Measurements from ENCODE around the gene MRPL42. TPM values are rescaled to one million over a fixed set of nuclear protein-coding genes. Genes with fewer than 3 reads are reported as not detected.

The MRPL42 gene
- total and polyA plus RNA-seq, 4 experiments from 2014 or later = 40.1 to 92.8 (median 59.4) TPM

GRCh38 chr12:93443576-93443975, 23.7 kb upstream of the MRPL42 start:
- H3K27ac Mint-ChIP-seq = peak overlapping the region in 5 of 7 donors; percentile 2 to 99 (median 42)
- H3K27ac ChIP-seq (ENCODE audit: low read depth, low read length) = no peak overlapping the region
- H3K4me3 ChIP-seq (ENCODE audit: low read length in 2 of 2) = no peak overlapping the region
- no peaks in the 10 kb centered on the region for H3K9me3 ChIP-seq (ENCODE audit: control insufficient read depth in 1 of 2, low read length in 2 of 2)
- DNase-seq = no peak
- H3K4me3 Mint-ChIP-seq = peak overlapping the region in 3 of 8 donors; percentile 14 to 97 (median 25)
- CTCF ChIA-PET (ENCODE audit: partially characterized antibody) = interaction anchor here (1.4 kb wide), 1 partner anchor 23 kb away, joined by 4 read pairs; the partner anchor contains the start of gene MRPL42
- intact Hi-C loops (cut with micrococcal nuclease) = loop anchor here (2.0 to 5.0 kb wide), 4 partner anchors 127 to 1774 kb away; partner anchors contain the start of genes CEP83, FGD6 and VEZT
- H3K36me3 Mint-ChIP-seq = peaks cover 0 to 8% of the 10 kb centered on the region in 2 donors
- H3K9me3 Mint-ChIP-seq = peaks cover 0 to 3% (median 0%) of the 10 kb centered on the region in 8 donors
- peaks cover 33 to 46% (median 41%) of the 10 kb centered on the region in 4 donors for H3K4me1 Mint-ChIP-seq
- no peaks in the 10 kb centered on the region for H3K36me3 ChIP-seq (ENCODE audit: insufficient read depth, low read length)
- peaks cover 0 to 1% of the 10 kb centered on the region in 2 donors for H3K27me3 Mint-ChIP-seq
- no peaks in the 10 kb centered on the region for H3K27me3 ChIP-seq (ENCODE audit: insufficient read depth, low read length)
- H3K4me1 ChIP-seq (ENCODE audit: insufficient read depth, low read length) = peaks cover 47% of the 10 kb centered on the region
- POLR2A ChIA-PET (ENCODE audit: partially characterized antibody) = no interaction called here

- H3K27ac ChIP-seq (ENCODE audit: low read depth, low read length) = peak overlapping the region; percentile 23
- intact Hi-C loops (cut with micrococcal nuclease) = loop anchor here (1.0 kb wide), 1 partner anchor 20 kb away; the partner anchor contains the start of gene MRPL42
Observed at GRCh38 chr12:93447555-93448290, 19.6 kb upstream of the MRPL42 start.

GRCh38 chr12:93448796-93449195, 18.5 kb upstream of the MRPL42 start:
- H3K27me3 ChIP-seq (ENCODE audit: insufficient read depth, low read length) = no peaks in the 10 kb centered on the region
- Mint-ChIP-seq H3K36me3 (no peaks in the 10 kb centered on the region), H3K4me3 (peak overlapping the region in 4 of 8 donors; percentile 11 to 75 (median 46)), H3K27ac (peak overlapping the region in 5 of 7 donors; percentile 78 to 90 (median 83)), H3K4me1 (peaks cover 19 to 22% (median 20%) of the 10 kb centered on the region in 4 donors), H3K27me3 (peaks cover 1% of the 10 kb centered on the region in 2 donors), H3K9me3 (no peaks in the 10 kb centered on the region)
- H3K4me3 ChIP-seq (ENCODE audit: low read length in 2 of 2) = no peak overlapping the region
- peaks cover 26% of the 10 kb centered on the region for H3K4me1 ChIP-seq (ENCODE audit: insufficient read depth, low read length)
- no peaks in the 10 kb centered on the region for H3K9me3 ChIP-seq (ENCODE audit: control insufficient read depth in 1 of 2, low read length in 2 of 2)
- POLR2A ChIA-PET (ENCODE audit: partially characterized antibody) = interaction anchor here (0.6 kb wide), 1 partner anchor 626 kb away, joined by 3 read pairs; no protein-coding TSS in a partner anchor
- no peaks in the 10 kb centered on the region for H3K36me3 ChIP-seq (ENCODE audit: insufficient read depth, low read length)
- intact Hi-C loops (cut with micrococcal nuclease) = loop anchor here (1.0 kb wide), 1 partner anchor 19 kb away; the partner anchor contains the start of gene MRPL42
- H3K27ac ChIP-seq (ENCODE audit: low read depth, low read length) = no peak overlapping the region
- CTCF ChIA-PET (ENCODE audit: partially characterized antibody) = interaction anchor here (1.4 kb wide), 1 partner anchor 54 kb away, joined by 3 read pairs; no protein-coding TSS in a partner anchor
- no peak for DNase-seq

More at GRCh38 chr12:93447555-93448290, 19.6 kb upstream of the MRPL42 start:
- Histone ChIP-seq H3K9me3 (ENCODE audit: control insufficient read depth in 1 of 2, low read length in 2 of 2) (no peaks in the 10 kb centered on the region), H3K4me1 (ENCODE audit: insufficient read depth, low read length) (peaks cover 28% of the 10 kb centered on the region), H3K27me3 (ENCODE audit: insufficient read depth, low read length) (no peaks in the 10 kb centered on the region), H3K4me3 (ENCODE audit: low read length in 2 of 2) (no peak overlapping the region), H3K36me3 (ENCODE audit: insufficient read depth, low read length) (no peaks in the 10 kb centered on the region)
- Mint-ChIP-seq H3K4me1 (peaks cover 21 to 25% (median 22%) of the 10 kb centered on the region in 4 donors), H3K27ac (peak overlapping the region; percentile 40 to 96 (median 91)), H3K27me3 (peaks cover 1% of the 10 kb centered on the region in 2 donors), H3K36me3 (no peaks in the 10 kb centered on the region), H3K4me3 (peak overlapping the region; percentile 22 to 73 (median 60)), H3K9me3 (no peaks in the 10 kb centered on the region)
- POLR2A ChIA-PET (ENCODE audit: partially characterized antibody) = no interaction called here
- peak in 4 of 5 donors; percentile 26 to 55 (median 40) for DNase-seq
- CTCF ChIA-PET (ENCODE audit: partially characterized antibody) = interaction anchor here (0.7 kb wide), 2 partner anchors 13 to 463 kb away, joined by 3 to 4 read pairs; no protein-coding TSS in a partner anchor

GRCh38 chr12:93449277-93449676, 18.0 kb upstream of the MRPL42 start:
- Mint-ChIP-seq H3K4me1 (peaks cover 19 to 22% (median 20%) of the 10 kb centered on the region in 4 donors), H3K27me3 (peaks cover 1% of the 10 kb centered on the region in 2 donors), H3K36me3 (no peaks in the 10 kb centered on the region), H3K9me3 (no peaks in the 10 kb centered on the region), H3K27ac (peak overlapping the region in 4 of 7 donors; percentile 78 to 90 (median 81)), H3K4me3 (peak overlapping the region in 3 of 8 donors; percentile 25 to 75 (median 68))
- ChIA-PET CTCF (ENCODE audit: partially characterized antibody) (interaction anchor here (1.0 to 1.4 kb wide), 3 partner anchors 28 to 53 kb away, joined by 3 to 8 read pairs (median 4); no protein-coding TSS in a partner anchor), POLR2A (ENCODE audit: partially characterized antibody) (no interaction called here)
- Histone ChIP-seq H3K27me3 (ENCODE audit: insufficient read depth, low read length) (no peaks in the 10 kb centered on the region), H3K36me3 (ENCODE audit: insufficient read depth, low read length) (no peaks in the 10 kb centered on the region), H3K4me3 (ENCODE audit: low read length in 2 of 2) (no peak overlapping the region), H3K4me1 (ENCODE audit: insufficient read depth, low read length) (peaks cover 26% of the 10 kb centered on the region), H3K9me3 (ENCODE audit: control insufficient read depth in 1 of 2, low read length in 2 of 2) (no peaks in the 10 kb centered on the region), H3K27ac (ENCODE audit: low read depth, low read length) (no peak overlapping the region)
- intact Hi-C loops (cut with micrococcal nuclease) = no loop called here
- DNase-seq = no peak

GRCh38 chr12:93451423-93452158, 15.7 kb upstream of the MRPL42 start:
- Histone ChIP-seq H3K27ac (ENCODE audit: low read depth, low read length) (no peak overlapping the region), H3K27me3 (ENCODE audit: insufficient read depth, low read length) (no peaks in the 10 kb centered on the region), H3K36me3 (ENCODE audit: insufficient read depth, low read length) (no peaks in the 10 kb centered on the region), H3K4me1 (ENCODE audit: insufficient read depth, low read length) (peaks cover 26% of the 10 kb centered on the region), H3K9me3 (ENCODE audit: control insufficient read depth in 1 of 2, low read length in 2 of 2) (no peaks in the 10 kb centered on the region), H3K4me3 (ENCODE audit: low read length in 2 of 2) (no peak overlapping the region)
- H3K36me3 Mint-ChIP-seq = no peaks in the 10 kb centered on the region
- no peak for DNase-seq
- POLR2A ChIA-PET (ENCODE audit: partially characterized antibody) = no interaction called here
- H3K4me1 Mint-ChIP-seq = peaks cover 19 to 22% (median 20%) of the 10 kb centered on the region in 4 donors
- intact Hi-C loops (cut with micrococcal nuclease) = no loop called here
- H3K4me3 Mint-ChIP-seq = no peak overlapping the region
- CTCF ChIA-PET (ENCODE audit: partially characterized antibody) = no interaction called here
- H3K9me3 Mint-ChIP-seq = peaks cover 0 to 2% (median 0%) of the 10 kb centered on the region in 8 donors
- peaks cover 1 to 3% of the 10 kb centered on the region in 2 donors for H3K27me3 Mint-ChIP-seq
- no peak overlapping the region for H3K27ac Mint-ChIP-seq

- H3K9me3 ChIP-seq (ENCODE audit: control insufficient read depth in 1 of 2, low read length in 2 of 2) = no peaks in the 10 kb centered on the region
- CTCF ChIA-PET (ENCODE audit: partially characterized antibody) = interaction anchor here (0.9 kb wide), 1 partner anchor 14 kb away, joined by 3 read pairs; the partner anchor contains the start of gene MRPL42
- no peaks in the 10 kb centered on the region for H3K36me3 Mint-ChIP-seq
Observed at GRCh38 chr12:93453633-93454032, 13.7 kb upstream of the MRPL42 start.

More at GRCh38 chr12:93453633-93454032, 13.7 kb upstream of the MRPL42 start:
- no peak overlapping the region for H3K4me3 ChIP-seq (ENCODE audit: low read length in 2 of 2)
- intact Hi-C loops (cut with micrococcal nuclease) = no loop called here
- H3K4me1 Mint-ChIP-seq = peaks cover 7 to 9% (median 8%) of the 10 kb centered on the region in 4 donors
- DNase-seq = no peak
- H3K27me3 Mint-ChIP-seq = peaks cover 1 to 2% of the 10 kb centered on the region in 2 donors
- no peak overlapping the region for H3K4me3 Mint-ChIP-seq
- H3K27ac Mint-ChIP-seq = no peak overlapping the region
- H3K4me1 ChIP-seq (ENCODE audit: insufficient read depth, low read length) = peaks cover 9% of the 10 kb centered on the region
- POLR2A ChIA-PET (ENCODE audit: partially characterized antibody) = no interaction called here
- H3K9me3 Mint-ChIP-seq = peaks cover 0 to 2% (median 0%) of the 10 kb centered on the region in 8 donors
- H3K27ac ChIP-seq (ENCODE audit: low read depth, low read length) = no peak overlapping the region
- no peaks in the 10 kb centered on the region for H3K27me3 ChIP-seq (ENCODE audit: insufficient read depth, low read length)
- no peaks in the 10 kb centered on the region for H3K36me3 ChIP-seq (ENCODE audit: insufficient read depth, low read length)
